KBM-7 (cell line): Measurements from ENCODE around the gene SERPINI1.
A peak's percentile ranks its signal among the peaks of the same experiment; 100 is the strongest.

Source experiments
- DNase-seq: peaks from one replicate; pipeline ENCODE4 v3.0.0-alpha.2; 2015
- in situ Hi-C: fragments of 300-500 bp; cut with MboI; formaldehyde crosslinking; loops from 2 replicates; pipeline ENCODE4 v1.14.3; 2020; ENCODE audit warnings: low sequenced_read_pairs, low pct_unique_long_range_greater_than_20kb, mixed read lengths

Gene SERPINI1

DNA sequence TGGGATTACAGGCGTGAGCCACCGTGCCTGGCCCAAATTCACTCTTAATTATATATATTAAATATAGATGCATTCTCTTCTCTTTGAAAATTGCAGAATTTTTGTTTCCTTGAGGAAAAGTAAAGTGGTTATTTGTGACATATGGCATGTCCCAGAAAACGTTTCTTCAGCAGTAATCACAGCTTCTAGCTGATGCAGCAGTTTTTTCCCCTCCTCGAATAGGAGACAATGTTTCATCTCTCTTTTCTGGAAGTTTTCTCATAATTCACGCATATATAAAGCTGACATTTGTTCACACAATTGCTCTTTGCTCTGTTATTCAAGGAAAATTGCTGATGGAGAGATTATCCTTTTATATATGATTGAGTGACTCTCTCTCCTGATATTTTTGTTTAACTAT, 99.8 kb downstream of the SERPINI1 start:
- no peak for DNase-seq
- in situ Hi-C loops, result no loop called here

DNA sequence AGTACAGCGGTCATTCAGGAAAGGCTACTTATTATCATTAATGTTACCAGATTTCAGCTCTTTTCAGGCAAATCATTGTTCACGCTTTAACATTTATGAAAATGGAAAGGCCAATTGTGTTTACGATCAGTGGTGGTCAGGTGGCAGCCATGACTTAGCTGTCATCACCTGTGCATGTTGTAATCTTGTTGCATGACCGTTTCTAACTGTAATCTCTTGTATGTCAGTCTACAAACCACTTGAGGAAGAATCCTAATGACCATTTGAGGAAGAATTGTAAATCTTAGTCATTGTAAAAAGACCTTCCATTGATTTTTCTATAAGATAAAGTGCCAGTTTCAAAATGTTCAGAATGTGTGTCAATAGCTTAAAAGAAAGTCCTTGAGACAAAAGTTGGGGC, 100.4 kb downstream of the SERPINI1 start:
- DNase-seq, result no peak
- in situ Hi-C loops, result no loop called here

DNA sequence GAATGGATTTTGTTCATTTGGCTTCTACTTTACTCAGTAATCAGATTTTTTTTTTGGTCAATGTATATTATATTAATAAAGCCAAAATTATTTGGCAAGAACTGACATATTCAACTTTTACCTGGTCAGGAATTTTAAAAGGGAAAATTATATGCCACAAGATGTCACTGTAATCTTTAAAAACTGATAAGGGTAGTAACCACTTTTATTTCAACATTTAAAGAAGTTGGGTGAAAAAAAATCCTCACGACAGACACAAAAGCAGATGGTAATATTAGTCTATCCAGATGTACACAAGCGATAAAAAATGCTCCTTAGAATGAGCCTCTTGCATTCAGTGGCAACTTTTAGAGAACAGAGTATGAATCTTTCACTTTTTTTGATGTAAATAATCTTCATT, 101.9 kb downstream of the SERPINI1 start:
- in situ Hi-C loops, result no loop called here
- DNase-seq, result no peak

DNA sequence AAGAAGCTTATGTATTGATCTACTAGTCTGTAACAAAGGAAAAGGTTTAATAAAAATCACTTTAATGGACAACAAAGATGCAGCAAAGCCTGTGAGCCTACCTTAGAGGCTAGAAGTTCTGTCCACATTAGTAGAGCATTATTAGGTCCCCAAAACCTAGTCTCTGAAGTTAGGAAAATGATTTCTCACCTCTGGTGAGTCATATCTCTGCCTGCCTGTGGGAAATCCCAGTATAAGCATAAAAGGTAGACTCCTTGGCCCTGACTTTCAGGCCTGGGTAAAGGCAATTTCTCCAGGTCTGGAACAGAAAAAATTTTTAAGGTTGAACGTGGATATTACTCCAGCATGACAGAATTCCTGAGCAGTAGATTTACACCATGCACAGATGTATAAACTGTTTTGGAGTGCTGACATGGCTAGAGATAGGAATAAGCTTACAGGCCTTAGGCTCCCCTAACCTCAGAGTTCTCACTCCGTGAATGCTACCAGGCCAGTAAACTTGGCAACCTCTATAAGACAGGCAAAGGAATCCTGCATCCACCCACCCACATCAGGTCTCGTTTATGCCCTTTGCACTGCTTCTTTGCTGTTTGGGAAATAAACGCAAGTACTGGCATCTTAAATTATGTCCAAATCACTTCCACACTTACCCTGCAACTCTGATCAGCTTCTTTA, 104.1 kb downstream of the SERPINI1 start:
- in situ Hi-C loops, result no loop called here
- no peak for DNase-seq

DNA sequence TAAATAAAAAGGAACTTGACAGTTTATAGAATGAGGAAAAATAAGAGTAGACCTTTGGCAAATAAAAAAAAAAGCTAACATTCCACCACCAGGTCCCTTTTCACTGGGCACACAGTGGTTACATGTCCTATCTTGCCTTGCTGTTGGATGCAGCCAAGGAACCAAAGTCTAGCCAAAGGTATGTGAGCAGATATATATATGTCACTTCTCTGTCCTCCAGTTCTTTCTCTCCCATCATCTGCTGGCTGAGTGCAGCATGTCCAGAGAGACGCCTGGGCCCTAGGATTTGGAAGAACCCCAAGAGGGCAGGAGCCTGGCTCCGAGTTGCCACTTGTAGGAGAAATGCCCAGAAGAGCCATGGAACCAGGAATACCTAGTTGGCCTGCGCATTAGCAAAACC, 104.7 kb downstream of the SERPINI1 start:
- in situ Hi-C loops, result no loop called here
- no peak for DNase-seq

DNA sequence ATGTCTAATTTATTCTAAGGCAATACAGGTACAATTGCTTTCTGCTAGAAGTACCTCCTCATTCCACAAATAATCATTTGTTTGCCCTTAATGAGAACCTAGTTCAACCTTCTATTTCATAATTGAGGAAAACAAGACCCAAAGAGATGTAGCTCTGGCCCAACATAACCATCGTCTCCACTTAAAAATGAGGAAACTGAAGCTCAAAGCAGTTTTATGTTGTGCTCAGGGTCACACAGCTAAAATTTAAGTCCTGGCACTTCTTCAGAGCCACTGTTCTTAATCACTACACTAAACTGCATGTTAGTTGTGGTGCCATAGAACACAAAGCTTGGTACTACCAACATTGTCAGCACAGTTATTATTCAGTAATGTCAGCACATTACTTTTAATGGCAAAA, 108.0 kb downstream of the SERPINI1 start:
- no peak for DNase-seq
- in situ Hi-C loops, result no loop called here

DNA sequence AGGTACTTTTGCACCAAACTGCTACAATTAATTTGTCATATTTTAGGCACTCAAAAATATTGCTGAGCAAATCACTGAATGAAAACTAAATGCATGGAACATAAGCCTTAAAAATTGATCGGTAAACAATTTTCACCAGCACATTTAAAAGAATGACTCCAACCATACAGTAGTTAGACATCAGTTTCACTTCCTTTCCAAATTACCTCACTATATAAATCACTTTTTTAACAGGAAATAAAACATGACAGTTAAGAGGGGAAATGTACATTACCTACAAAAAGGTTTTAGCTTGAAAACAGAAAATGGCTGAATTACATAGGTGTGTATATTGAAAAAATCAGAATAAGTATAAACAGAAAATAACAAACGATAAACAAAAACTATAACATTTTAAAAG, 108.4 kb downstream of the SERPINI1 start:
- in situ Hi-C loops, result no loop called here
- DNase-seq, result no peak

DNA sequence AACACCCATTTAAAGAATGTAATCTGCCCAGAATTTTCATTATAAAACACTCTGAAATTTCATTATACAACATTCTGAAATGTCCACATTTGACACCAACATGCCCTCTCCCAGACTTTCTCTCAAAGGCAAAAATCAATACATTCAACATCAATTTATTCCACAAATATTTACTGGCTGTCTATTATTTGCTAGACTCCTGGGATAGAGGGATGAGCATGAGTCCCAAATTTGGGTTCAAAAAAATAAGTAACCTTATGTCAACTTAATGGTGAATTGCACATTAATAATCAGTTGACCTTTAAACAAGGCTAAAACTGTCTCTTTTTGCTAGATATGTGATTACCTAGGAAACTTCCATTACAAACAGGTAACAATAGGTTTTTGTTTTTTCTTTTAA, 109.0 kb downstream of the SERPINI1 start:
- in situ Hi-C loops, result no loop called here
- DNase-seq, result no peak

DNA sequence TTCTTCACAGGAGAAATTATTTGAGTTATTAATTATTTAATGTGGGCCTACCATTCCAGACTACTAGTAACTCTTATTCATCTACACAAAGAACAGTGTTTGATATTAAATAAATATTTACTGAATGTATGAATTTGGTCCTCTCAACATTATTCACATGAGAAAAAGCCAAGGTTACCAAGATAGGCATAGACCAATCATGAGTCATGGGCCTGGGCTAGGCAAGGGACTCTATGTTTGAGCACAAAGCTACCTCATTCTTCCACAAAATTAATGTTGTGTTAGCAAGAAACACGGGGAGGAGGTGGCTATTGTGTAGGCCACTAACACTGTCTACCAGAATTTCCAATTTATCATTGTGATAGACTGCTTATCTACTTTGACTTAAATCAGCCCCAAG, 115.7 kb downstream of the SERPINI1 start:
- in situ Hi-C loops, result no loop called here
- DNase-seq, result no peak

DNA sequence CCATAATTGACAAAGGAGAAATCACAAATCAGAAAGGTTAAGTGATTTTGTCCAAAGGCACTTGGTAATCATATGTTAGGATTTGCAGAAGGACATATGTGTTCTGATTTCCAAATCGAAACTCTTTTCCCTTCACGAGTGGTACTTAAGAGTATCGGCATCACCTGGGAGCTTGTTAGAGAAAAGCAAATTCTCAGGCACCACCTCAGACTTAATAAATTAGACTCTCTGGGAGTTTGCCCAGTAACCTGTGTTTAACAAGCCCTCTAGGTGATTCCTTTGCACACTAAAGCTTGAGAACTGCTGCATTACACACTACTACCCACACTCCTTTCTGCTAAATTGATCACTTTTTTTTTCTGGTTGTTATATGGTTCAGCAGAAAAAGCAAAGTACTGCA, 116.2 kb downstream of the SERPINI1 start:
- in situ Hi-C loops, result no loop called here
- no peak for DNase-seq

DNA sequence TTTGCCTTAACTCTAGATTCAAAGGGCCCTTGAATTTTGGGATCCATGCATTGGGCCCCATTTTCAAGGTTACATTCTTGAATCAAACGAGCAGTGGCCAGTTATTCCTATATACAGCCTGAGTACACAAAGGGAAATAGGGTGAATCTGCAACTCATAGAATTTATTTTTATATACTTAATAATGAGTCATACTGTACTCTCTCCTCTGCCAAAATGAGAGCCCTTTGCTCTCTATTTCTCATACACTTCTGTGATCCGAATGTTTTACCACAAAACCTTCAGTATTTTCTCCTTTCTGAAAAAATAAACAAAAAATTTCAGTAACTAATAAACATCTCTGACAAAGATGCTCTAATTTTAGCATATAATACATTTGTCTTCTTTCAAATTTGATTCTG, 116.7 kb downstream of the SERPINI1 start:
- in situ Hi-C loops, result no loop called here
- no peak for DNase-seq

DNA sequence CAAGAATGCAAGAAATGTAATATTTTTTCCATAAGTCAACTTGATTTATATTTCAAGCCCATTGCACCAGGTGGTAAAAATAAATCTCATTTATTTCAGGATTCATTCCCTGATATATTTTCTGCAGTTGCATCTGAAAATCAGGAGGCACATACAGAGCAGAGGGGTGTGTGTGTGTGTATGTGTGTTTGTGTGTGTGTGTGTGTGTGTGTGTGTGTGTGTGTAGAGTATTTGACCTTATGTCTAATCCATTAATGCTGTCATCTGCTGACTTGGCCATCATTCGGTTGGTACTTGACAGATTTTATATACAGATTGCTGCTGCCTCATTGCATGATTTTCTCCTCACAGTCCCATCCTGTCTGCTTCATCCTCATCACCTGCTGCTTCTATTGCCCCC, 118.5 kb downstream of the SERPINI1 start:
- in situ Hi-C loops, result no loop called here
- no peak for DNase-seq

DNA sequence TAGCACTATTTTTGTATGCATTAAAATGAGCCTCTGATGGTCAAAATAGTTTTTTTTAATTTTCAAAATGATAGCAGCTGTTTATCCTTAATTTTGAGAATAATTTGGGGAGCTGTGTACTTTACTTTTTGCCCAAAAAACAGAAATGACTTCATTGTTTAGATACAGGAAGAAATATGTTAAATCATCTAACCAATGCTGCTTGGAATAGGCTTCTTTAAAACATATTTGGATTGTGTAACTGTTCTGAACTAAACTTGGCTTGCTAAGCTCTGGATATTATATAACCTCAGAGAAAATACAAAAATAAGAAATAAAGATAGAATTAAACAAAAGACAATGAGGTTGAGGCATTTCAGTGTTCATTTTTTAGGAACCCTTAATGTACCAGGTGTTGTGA, 119.3 kb downstream of the SERPINI1 start:
- DNase-seq, result no peak
- in situ Hi-C loops, result no loop called here

DNA sequence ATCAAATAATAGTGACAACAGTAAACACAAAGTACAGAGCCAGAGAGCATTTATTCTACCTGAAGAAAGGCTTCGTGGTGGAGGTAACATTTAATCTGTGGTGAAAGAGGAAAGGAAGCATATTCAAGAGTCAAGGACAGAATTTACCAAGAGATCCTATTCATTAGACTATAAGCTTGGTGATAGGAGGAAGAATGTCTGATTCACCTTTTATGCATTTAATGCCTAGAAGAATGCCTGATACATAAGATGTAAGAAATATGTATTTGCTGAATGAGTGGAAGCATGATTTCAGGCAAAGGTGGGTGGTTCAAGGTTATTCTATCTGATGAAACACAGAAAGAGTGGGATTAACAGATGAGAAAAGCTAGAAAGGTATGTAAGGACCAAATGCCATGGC, 119.8 kb downstream of the SERPINI1 start:
- in situ Hi-C loops, result no loop called here
- DNase-seq, result no peak

DNA sequence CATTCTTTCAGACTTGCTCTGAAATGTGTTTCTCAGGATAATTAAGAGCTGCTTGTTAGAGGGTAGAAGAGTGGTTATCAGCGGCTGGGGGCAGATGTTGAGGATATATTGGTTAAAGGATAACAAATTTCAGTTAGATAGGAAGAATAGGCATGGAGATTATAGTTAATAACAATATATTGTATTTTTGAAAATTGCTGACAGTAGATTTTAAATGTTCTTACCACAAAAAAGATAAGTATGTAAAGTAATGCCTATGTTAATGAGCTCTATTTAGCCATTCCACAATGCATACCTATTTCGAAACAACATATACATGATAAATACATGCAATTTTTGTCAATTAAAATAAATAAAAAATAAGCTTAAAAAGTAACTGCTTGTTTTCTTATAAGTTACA, 123.3 kb downstream of the SERPINI1 start:
- in situ Hi-C loops, result no loop called here
- DNase-seq, result no peak

DNA sequence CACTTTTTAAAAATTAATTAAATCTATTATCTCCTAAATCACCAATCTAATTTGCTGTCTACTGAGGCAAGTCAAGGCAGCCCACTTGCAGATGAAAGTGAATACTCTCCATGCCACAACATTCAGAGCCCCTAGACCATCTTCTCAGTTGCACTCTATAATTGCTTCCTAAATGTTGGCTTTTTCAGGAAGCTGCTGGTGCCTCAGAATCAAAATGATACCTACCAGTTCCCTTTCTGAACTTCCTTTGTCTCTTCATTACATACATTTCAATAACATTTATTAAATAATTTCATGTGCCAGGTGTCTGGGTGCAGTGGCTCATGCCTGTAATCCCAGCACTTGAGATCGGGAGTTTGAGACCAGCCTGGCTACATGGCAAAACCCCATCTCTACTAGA, 124.1 kb downstream of the SERPINI1 start:
- DNase-seq, result no peak
- in situ Hi-C loops, result no loop called here

DNA sequence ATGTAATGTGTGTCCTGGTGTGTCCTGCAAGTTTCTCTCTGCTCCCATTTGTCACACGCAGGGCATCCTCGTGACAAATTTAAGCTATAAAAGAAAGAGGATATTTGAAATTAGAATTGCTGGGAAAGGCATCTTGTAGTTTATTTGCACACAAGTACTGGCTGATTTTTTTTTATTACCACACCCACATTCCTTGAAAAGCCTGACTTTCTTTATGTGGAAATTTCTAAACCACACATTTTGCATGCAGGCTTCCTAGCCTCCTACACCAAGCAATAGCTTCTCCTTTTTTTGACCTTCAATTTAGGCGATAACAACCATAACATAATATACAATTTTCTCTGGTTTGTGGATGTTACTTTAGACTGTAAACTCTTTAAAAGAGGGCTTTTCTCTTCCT, 126.1 kb downstream of the SERPINI1 start:
- peak; percentile 18 for DNase-seq
- in situ Hi-C loops, result no loop called here

DNA sequence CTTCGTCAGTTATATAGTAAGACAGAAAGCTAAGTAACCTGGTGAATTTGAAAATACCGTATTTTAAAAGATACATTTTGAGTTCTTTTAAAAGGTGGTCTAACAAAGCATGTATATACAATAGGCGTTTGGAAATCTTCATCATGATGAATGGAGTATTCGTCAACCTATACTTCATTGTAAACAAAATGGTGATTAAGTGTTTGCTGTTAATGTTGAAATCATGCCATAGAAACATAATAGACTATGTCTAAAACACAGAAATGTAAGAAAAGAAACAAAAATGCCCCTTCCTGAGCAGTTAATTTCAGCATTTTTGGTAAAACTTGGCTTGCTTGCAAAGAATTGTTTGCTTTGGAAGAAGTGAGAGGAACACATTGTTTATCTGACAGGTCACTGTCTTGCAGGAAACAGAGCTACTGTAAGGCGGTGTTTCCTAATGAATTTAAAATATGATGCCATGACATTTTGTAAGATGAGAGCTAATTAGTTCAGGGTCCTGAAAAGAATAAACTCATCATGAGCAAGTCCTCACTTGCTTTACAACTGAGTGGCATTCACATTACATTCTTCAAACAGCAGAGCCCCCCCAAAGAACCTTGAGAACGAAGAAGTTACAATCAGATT, 126.7 kb downstream of the SERPINI1 start:
- in situ Hi-C loops, result no loop called here
- DNase-seq, result no peak

DNA sequence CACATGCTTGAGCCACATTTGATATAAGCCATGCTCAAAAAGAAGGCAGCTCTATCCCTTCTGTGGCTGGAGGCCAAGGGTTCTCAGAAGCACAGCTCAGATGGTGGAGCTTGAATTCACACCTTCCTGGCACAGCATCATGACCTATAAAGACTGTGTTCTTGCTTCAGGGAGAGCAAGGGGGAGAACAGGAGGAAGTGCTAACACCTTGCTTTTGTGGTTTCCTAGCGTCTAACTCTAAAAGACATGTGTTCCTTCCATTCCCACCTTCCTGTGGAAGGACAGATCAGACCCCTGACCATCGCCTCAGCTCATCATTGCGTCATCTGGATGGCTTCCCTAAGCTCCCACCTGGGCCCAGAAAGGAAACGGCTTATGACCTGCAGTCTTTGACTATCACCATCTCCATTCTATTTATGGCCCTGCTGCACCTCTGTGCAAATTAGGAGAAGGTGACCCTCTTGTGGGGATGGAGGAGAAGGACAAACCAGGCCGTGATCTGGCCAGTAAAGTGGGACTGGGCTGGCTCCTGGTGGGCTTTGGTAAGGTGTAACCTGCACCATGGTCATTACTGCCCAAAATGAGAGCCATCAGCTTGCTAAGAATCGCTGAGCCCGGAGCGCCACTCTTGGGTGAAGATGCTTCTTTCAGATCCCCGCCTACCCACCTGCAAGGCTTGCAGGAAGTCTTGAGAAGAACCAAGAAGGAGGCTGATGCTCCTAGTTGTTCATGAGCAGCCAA, 128.5 kb downstream of the SERPINI1 start:
- in situ Hi-C loops, result no loop called here
- DNase-seq, result peak; percentile 5

DNA sequence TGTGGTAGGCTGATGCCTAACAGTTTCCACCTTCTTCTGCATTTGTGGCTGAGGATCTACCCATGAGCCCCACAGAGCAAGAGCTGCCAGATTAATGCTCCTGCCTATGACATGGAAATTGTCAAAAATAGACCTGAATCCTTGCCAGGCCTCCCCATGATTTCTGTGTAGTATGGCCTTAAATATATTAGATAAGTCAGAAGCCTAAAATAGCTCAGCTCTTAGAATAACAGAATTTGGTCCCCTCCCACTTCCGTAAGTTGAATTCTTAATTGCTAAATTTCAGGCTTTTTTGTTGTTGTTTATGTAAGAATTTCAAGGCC, 129.0 kb downstream of the SERPINI1 start:
- DNase-seq, result no peak
- in situ Hi-C loops, result no loop called here

DNA sequence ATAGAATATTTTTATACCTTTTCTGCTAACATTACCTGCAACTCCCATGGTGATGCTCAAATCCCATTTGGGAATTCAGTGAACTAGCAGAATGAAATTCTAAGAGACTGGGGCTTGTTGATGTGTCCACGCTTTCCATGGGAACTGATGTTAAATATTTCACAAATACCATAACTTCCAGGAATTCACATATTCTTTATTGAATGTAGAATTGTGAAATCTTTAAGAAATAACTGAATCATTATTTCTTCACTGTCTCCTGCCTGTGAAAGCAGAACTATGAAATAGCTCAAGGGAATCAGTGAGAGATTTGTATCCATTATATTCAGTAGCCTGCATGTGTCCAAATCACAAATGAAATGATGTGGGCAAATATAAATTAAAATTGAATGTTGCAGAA, 130.8 kb downstream of the SERPINI1 start:
- in situ Hi-C loops, result no loop called here
- DNase-seq, result no peak
